GM19025 (cell line): ENCODE data around the gene GPD2.
A peak's percentile ranks its signal among the peaks of the same experiment; 100 is the strongest.
"Not testable (repeated sequence)": the region's sequence is repeated elsewhere in the genome, so short reads cannot be mapped to it uniquely, and the experiment has no call there.

Experiments used
- ATAC-seq: cut with Tn5 transposase; IDR thresholded peaks from one replicate; pipeline ENCODE4 v1.9.1; 2021; ENCODE audit warnings: mild to moderate bottlenecking, low read depth, moderate library complexity; ENCODE audit not compliant: unreplicated experiment

Gene GPD2

GRCh38 chr2:156471762-156472161 is 35.6 kb downstream of the GPD2 start:
- no peak for ATAC-seq

DNA sequence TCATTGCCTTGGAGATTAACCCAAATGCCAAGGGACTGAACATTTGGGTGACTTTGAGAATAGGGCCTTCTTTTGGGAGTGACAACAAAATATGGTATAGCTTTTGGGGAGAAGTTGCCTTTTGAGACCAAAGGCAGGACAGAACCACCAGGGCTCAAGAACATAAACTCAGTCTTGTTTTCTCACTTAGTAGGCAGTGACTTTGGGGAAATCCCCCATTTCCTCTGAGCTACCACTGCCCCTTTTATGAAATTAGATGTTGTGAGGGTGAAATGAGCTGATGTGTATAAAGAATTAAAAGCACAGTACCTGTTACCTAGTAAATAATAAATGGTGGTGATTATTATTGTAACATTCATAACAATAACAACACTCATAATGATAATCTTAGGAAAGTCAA is 36.5 kb downstream of the GPD2 start:
- ATAC-seq, result no peak

DNA sequence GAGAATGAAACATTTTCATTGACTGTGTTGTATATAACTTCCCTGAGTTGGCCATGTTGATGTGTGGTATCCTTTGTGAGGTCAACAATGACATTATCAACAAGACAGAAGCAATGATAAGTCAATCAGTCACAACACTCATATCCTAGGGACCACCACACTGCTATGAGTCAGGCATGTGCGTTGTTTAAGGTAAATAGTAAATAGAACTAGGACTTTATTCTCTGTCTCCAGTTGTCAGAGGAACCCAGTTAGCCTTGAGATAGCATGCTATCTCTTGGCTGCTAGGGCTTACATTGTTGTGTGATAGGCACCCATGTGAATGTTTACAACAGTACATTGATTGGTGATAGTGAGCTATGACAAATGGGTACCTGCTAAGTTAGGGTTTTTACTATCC is 37.3 kb downstream of the GPD2 start:
- ATAC-seq, result no peak

DNA sequence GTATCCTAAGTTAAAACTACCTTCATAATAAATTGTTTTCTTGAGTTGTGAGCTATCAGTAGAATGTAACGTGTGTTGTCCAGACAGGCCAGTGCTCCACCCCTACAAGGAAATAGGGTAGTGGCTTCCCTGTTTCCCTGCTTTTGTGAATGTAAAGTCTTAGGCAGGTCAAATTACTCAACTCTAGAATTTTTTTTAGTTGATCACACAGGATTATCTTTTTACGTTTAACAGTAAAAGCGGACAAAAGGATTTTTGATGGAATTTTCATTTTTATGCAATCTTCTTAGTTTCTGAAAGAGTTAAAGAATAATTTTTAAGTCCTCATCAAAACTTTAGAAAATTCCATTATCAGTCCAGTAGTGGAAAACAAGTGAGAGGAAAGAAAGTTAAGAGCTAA is 38.2 kb downstream of the GPD2 start:
- no peak for ATAC-seq

GRCh38 chr2:156476021-156476849 is 40.1 kb downstream of the GPD2 start:
- ATAC-seq, result no peak

DNA sequence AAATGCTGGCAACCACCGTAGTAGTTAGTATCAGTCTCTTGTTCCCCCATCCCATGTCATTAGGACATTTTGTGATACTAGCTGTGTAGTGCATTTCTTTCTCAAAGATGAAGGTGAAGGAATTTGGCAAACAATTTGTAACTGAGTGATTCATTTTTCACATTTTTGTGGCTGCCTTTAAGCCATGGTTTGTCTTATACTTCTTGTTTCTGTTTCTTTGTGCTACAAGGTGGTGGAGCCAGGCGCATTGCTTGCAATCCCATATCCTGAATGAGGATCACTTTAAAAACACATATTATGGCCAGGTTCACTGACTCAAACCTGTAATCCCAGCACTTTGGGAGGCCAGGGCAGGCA is 40.6 kb downstream of the GPD2 start:
- peak; percentile 62 for ATAC-seq

DNA sequence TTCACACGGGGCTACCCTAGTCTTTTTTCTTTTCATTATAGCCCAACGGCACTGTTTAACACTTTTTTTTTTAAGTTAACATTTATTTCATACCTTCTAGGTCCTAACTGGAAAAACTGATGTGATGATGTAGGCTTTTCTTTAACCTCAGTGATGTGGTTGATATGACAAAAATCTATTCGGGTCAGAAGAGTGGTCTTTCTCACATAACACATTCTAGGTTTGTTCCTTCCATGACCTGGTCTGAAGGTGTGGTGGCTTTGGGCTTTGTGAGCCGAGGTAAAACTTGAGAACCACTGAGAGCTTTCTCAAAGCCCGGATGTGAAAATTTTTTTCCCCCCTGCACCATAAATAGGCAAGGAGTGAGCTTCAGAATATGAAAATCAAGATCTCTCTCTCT is 44.2 kb downstream of the GPD2 start:
- ATAC-seq, result no peak

- no peak for ATAC-seq
These were observed 45.1 kb downstream of the GPD2 start for GRCh38 chr2:156481312-156481711.

DNA sequence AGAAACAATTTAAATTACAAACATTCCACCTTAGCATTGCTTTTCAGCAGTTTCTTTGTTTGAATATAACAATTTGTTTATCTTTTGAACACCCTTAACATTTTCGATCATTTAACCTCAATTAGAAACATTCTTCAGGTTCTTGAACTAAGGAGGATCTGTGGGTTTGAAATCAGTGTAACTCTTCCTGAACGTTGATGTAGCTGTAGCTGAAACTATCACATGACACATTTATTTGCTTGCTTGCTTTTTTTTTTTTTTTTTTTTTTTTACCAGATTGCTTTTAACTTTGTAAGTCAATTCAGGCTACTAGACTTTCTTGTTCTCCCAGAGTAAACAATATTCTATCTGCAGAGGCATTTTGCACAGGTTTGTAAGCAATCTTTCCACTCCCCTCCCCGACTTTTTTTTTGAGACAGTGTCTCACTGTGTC is 47.6 kb downstream of the GPD2 start:
- ATAC-seq, result no peak

GRCh38 chr2:156486147-156486546 is 50.0 kb downstream of the GPD2 start:
- no peak for ATAC-seq

DNA sequence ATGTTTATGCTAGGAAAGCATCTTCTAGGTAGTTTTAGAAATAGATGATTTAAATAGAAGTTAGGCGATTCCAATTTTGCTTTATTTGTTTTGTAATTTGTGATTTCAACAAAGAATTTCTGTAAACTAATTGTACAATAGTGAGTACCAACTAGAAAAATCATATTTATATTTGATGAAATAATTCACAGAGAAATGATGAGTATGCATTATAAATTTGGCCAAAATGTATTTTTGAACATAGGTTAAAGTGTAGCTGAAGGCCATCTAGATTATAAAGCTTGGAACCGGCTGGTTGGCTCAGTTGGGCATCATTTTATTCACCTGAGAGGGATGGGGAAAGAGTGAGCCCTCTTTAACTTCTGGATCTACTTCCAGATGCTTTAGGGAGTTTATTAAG is 50.4 kb downstream of the GPD2 start:
- ATAC-seq, result no peak

DNA sequence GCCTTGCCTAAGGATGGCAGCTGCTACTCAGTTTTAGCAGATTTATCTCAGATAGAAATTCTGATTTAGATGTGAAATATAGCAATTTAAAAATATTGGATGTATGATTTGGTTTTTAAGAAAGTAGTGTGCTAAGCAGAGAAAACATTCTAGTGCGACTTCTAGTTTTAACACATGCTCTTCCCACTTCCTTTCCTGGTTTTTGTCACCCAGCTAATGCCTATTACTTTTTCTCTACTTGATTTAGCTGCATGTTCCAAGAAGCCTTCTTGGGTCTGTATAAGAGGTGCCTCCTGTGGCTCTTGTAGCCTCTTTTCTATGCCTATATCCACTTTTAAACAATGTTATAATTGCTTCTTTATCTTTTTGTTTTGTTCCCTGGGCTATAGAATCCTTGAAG is 53.0 kb downstream of the GPD2 start:
- ATAC-seq, result no peak

DNA sequence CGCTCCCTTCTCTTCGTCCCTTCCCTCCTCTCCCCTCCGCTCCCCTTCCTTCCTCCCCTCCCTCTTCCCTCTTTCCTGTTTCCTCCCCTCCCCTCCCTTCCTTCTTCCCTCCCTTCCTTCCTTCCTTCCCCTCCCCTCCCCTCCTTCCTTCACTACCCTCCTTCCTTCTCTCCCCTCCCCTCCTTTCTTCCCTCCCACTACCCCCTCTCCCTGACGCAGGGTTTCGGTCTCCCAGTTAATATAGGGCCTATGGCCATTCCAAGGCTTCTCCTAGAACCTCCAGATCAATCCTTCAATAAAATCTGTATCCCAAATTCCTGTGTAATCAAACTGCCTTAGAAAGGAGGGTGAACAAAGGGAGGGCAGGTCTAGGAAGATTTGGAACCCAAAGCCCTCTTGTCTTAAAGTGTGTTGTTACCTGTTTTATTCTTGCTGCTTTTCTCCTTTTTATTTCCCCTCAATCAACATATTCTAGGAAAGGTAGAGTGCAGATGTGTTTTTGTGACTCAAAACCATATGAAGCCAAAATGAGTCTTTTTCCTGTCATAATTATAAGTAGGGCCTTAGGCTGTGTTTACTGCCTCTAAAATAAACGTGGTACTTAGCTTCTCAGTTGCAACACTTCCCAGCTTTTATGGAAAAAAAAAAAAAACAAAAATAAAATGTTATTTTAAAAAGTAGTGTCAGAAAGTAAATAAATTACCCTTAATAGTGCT is 53.7 kb downstream of the GPD2 start:
- no peak for ATAC-seq

DNA sequence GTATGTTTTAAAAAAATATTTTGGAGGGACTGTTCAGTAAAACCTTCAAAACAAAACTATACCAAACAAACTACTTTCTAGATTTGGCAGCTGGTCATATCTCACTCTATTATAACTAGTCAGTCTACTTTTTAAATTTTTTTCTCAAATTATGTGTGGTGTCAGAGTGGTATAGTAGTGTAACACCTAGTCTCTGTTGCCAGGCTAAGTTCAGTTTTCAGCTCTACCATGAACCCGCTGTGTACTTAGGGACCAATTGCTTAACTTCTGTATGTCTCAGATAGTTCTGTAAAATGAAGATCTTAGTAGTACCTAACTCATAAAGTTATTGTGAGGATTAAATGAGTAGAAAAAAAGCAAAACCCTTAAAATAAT is 54.3 kb downstream of the GPD2 start:
- ATAC-seq, result no peak

GRCh38 chr2:156491176-156491575 is 55.0 kb downstream of the GPD2 start:
- ATAC-seq, result no peak

DNA sequence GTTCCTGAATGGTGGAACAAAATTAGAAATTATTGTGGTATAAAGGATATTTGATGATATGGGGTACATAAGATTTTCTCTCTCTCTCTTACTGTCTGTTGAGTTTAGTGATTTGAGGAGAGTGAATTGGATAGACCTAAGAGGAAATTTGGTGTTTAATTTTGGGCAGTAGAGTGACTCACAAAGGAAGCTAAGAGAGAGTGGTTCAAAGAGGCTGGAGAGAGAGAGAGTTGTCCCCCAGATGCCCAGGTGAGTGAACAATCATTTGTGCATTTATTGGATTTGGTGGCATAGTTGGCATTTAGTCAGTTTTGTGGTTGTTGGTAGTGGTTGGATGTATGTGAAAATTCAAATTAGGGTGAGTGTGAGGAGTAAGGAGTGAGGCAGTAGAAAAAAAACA is 56.8 kb downstream of the GPD2 start:
- ATAC-seq, result no peak

DNA sequence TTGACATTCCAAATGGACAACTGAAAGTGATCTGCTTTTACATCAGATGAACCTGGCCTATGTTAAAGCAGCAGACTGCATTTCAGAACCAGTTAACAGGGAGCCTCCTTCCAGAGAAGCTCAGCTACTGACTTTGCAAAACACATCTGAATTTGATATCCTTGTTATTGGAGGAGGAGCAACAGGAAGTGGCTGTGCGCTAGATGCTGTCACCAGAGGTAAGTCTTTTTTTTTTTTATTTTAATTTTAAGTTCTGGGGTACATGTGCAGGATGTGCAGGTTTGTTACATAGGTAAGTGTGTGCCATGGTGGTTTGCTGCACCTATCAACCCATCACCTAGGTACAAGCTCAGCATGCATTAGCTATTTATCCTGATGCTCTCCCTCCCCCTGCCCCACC is 59.8 kb downstream of the GPD2 start:
- ATAC-seq, result not testable (repeated sequence)

DNA sequence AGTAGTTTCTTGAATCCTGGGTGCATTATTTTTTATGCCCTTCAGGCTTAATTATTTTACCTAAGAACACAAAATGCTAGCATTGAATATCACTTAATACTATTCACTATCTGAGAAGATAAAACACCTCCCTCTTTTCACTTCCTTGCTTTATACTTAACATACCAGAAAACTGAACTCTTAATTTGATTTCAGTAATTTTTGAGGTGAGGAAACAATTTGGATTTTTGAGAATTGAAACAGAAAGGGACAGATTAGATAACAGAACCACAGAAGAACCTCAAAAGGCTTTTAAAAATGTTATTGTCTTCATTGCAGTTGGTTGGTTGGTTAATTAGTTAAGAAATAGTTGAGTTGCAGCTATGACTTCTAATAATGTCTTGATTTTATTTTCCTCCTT is 69.5 kb downstream of the GPD2 start:
- ATAC-seq, result no peak

GRCh38 chr2:156511122-156511521 is 74.9 kb downstream of the GPD2 start:
- no peak for ATAC-seq

- ATAC-seq, result peak; percentile 58
These were observed 75.6 kb downstream of the GPD2 start for GRCh38 chr2:156511803-156512202.

- ATAC-seq, result no peak
These were observed 76.3 kb downstream of the GPD2 start for GRCh38 chr2:156512451-156512850.

DNA sequence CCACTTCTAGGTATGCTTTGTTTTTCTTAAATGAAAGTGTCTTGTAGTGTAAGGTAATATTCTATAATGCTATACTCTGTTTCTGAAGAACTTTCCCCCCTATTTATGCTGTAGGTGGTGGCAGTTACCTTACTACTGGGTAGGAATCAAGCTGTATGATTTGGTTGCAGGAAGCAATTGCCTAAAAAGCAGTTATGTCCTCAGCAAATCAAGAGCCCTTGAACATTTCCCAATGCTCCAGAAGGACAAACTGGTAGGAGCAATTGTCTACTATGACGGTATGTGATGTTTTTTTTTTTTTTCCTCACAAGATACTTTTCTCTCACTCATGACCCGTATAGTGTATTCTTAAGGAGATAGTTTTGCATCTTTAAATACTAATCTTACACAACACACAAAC is 77.0 kb downstream of the GPD2 start:
- no peak for ATAC-seq
